Measurements from ENCODE around the gene RIPPLY1. TPM values are rescaled to one million over a fixed set of nuclear protein-coding genes. Genes with fewer than 3 reads are reported as not detected.
"Not testable (repeated sequence)": the region's sequence is repeated elsewhere in the genome, so short reads cannot be mapped to it uniquely, and the experiment has no call there.

Gene RIPPLY1
- polyA plus RNA-seq, 3 donors from 2014 or later: not detected

- no peaks in the 10 kb centered on the region for H3K4me1 Mint-ChIP-seq
- H3K27me3 Mint-ChIP-seq (ENCODE audit: low read depth in 3 of 3): peaks cover 0 to 2% (median 1%) of the 10 kb centered on the region in 3 donors
- no peaks in the 10 kb centered on the region for H3K36me3 Mint-ChIP-seq
- H3K27ac Mint-ChIP-seq: no peak overlapping the region
- no peaks in the 10 kb centered on the region for H3K9me3 Mint-ChIP-seq
- no peak overlapping the region for H3K4me3 Mint-ChIP-seq
- DNase-seq: no peak
These were observed 1.3 kb downstream of the RIPPLY1 start for GRCh38 chrX:106901781-106902219.

DNA sequence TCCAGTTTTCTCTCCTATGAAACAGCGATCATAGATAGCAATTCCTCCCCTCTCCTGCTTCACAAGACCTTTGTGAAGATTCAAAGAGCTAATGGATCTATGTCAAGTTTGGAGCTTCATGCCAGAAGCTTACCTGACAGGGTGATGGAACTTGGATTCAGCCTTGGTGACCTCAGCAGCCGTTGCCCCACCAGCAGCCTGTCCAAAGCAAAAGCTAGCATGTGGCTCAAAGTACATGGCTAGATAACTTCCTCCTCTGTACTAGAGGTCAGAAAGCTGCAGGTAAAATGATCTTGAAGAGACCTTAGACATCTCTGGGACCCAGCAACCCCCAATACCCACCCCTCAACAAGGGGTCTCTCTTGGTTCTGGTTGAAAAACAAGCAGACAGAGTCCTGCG is 1.8 kb downstream of the RIPPLY1 start:
- Mint-ChIP-seq H3K4me1 (no peaks in the 10 kb centered on the region), H3K36me3 (no peaks in the 10 kb centered on the region), H3K4me3 (no peak overlapping the region), H3K9me3 (no peaks in the 10 kb centered on the region), H3K27me3 (ENCODE audit: low read depth in 3 of 3) (peaks cover 1 to 2% (median 2%) of the 10 kb centered on the region in 3 donors), H3K27ac (no peak overlapping the region)
- DNase-seq: no peak

GRCh38 chrX:106899841-106900240 is 3.3 kb downstream of the RIPPLY1 start:
- Mint-ChIP-seq H3K36me3 (no peaks in the 10 kb centered on the region), H3K27ac (no peak overlapping the region), H3K9me3 (peaks cover 0 to 2% (median 0%) of the 10 kb centered on the region in 6 donors), H3K4me3 (no peak overlapping the region), H3K4me1 (no peaks in the 10 kb centered on the region), H3K27me3 (ENCODE audit: low read depth in 3 of 3) (peaks cover 0 to 2% (median 1%) of the 10 kb centered on the region in 3 donors)
- DNase-seq: no peak

DNA sequence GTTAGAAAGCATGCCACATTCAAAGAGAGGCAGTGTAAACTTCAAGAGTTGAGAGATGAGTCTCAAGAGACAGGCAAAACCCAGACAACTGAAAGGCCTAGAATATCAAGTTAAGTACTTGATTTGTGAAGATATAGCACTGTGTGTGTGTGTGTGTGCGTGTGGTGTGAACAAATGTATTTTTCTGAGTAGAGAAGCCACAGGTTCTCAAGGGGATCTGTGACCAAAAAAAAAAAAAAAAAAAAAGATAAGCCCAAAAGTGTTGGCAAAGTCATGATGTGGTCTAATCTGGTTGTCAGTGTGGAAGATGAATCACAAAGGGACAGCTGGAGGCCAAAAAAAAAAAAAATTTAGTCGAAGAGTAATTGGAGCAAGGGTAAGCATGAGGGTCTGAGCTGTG is 3.9 kb downstream of the RIPPLY1 start:
- Mint-ChIP-seq H3K36me3 (no peaks in the 10 kb centered on the region), H3K9me3 (peaks cover 0 to 2% (median 0%) of the 10 kb centered on the region in 6 donors), H3K27ac (no peak overlapping the region), H3K27me3 (ENCODE audit: low read depth in 3 of 3) (peaks cover 0 to 5% (median 1%) of the 10 kb centered on the region in 3 donors), H3K4me3 (no peak overlapping the region), H3K4me1 (no peaks in the 10 kb centered on the region)
- DNase-seq: no peak

DNA sequence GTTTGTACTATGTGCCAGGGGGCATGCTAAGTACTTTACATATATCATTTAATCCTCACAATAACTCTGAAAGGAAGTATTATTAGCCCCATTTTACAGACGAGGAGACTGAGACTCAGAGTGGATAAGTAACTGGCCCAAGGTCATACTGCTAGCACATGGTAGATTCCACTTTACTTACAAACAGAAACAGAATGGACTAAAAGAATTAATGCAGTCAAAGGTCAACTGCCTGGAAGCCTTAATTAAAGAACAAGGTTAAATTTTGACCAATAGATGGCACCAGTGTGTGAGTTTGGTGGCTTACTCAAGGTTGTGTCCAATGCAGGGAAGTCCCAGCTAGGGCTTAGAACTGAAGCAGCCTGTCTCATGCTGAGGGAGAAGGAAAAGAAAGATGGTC is 4.7 kb downstream of the RIPPLY1 start:
- Mint-ChIP-seq H3K4me3 (no peak overlapping the region), H3K9me3 (peaks cover 0 to 2% (median 0%) of the 10 kb centered on the region in 6 donors), H3K27me3 (ENCODE audit: low read depth in 3 of 3) (peaks cover 1 to 5% (median 4%) of the 10 kb centered on the region in 3 donors), H3K36me3 (no peaks in the 10 kb centered on the region), H3K27ac (no peak overlapping the region), H3K4me1 (no peaks in the 10 kb centered on the region)
- peak in 1 of 3 donors; percentile 14 for DNase-seq

GRCh38 chrX:106897259-106897658 is 5.9 kb downstream of the RIPPLY1 start:
- H3K36me3 Mint-ChIP-seq: no peaks in the 10 kb centered on the region
- no peak overlapping the region for H3K4me3 Mint-ChIP-seq
- DNase-seq: no peak
- peaks cover 0 to 2% (median 0%) of the 10 kb centered on the region in 6 donors for H3K9me3 Mint-ChIP-seq
- peaks cover 1 to 9% (median 5%) of the 10 kb centered on the region in 3 donors for H3K27me3 Mint-ChIP-seq (ENCODE audit: low read depth in 3 of 3)
- no peak overlapping the region for H3K27ac Mint-ChIP-seq
- H3K4me1 Mint-ChIP-seq: no peaks in the 10 kb centered on the region

DNA sequence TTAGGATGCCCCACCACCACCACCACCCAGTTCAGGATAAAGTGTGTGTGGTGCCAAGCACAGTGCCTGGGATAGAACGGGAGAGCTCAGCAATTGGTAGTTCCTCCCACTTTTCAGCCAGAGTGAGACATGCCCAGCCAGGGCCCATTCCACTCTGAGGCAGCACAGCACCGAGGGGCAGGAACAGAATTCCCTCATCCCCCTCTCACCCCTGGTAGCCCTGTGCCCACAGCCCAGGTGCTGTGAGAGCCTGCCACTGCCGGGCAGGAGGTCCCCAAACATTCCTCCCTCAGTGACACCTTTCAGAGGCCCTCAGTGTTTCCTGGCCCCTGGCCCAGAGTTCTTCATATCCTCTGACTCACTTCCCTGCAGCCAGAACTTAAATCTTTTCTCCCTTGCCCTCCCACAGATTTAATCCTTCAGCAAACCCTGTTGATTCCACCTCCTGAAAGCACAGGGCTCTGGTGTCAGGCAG is 8.1 kb downstream of the RIPPLY1 start:
- Mint-ChIP-seq H3K4me1 (no peaks in the 10 kb centered on the region), H3K27ac (no peak overlapping the region), H3K9me3 (peaks cover 0 to 2% (median 0%) of the 10 kb centered on the region in 6 donors), H3K27me3 (ENCODE audit: low read depth in 3 of 3) (peaks cover 0 to 12% (median 8%) of the 10 kb centered on the region in 3 donors), H3K36me3 (no peaks in the 10 kb centered on the region), H3K4me3 (no peak overlapping the region)
- no peak for DNase-seq

DNA sequence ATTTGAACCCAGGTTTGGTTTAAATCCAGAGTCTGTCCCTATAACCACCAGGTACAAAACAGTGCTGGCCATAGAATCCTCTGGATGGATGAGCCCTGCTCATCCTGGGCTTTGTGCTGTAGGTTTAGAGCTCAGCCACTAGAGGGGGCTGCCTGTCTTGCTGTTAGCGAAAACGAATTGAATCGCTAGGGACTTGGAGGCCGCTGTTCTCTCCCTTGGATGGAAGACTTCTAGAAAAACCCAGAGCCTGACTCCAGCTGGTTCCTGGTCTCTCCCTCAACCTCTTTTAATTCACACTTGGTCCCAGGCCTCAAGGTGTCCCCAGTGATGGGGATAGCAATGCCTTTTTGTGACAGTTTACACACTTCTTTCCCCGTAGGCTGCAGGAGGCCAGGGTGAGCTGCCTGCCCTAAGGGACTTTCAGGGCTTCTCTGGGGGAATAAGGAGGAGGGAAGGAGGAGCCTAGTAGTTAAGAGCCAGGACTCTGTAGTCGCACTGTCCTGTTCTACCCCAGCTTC is 8.7 kb downstream of the RIPPLY1 start:
- H3K4me3 Mint-ChIP-seq: no peak overlapping the region
- H3K27me3 Mint-ChIP-seq (ENCODE audit: low read depth in 3 of 3): peaks cover 0 to 18% (median 11%) of the 10 kb centered on the region in 3 donors
- H3K27ac Mint-ChIP-seq: no peak overlapping the region
- no peaks in the 10 kb centered on the region for H3K36me3 Mint-ChIP-seq
- DNase-seq: peak; percentile 26 to 37 (median 27)
- no peaks in the 10 kb centered on the region for H3K4me1 Mint-ChIP-seq
- H3K9me3 Mint-ChIP-seq: peaks cover 0 to 2% (median 0%) of the 10 kb centered on the region in 6 donors

- Mint-ChIP-seq H3K4me1 (no peaks in the 10 kb centered on the region), H3K27me3 (ENCODE audit: low read depth in 3 of 3) (peaks cover 0 to 23% (median 14%) of the 10 kb centered on the region in 3 donors), H3K36me3 (no peaks in the 10 kb centered on the region), H3K9me3 (peaks cover 0 to 2% (median 0%) of the 10 kb centered on the region in 6 donors), H3K27ac (no peak overlapping the region), H3K4me3 (no peak overlapping the region)
- DNase-seq: no peak
These were observed 11.2 kb downstream of the RIPPLY1 start for GRCh38 chrX:106891762-106892460.

DNA sequence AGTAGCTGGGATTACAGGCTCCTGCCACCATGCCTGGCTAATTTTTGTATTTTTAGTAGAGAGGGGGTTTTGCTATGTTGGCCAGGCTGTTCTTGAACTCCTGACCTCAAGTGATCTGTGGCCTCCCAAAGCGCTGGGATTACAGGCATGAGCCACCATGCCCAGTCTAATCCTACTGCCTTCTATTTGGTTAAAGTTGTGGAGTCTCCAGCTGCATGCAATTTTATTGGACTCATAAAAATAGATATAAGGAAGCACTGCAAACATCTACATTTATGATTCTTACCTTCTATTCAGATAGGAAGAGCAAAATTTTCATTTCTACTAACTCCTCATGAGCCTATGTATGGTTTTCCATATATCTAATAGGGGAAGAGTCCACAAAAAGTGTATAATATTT is 13.7 kb downstream of the RIPPLY1 start:
- Mint-ChIP-seq H3K36me3 (no peaks in the 10 kb centered on the region), H3K4me1 (no peaks in the 10 kb centered on the region), H3K27me3 (ENCODE audit: low read depth in 3 of 3) (peaks cover 0 to 26% (median 14%) of the 10 kb centered on the region in 3 donors), H3K27ac (no peak overlapping the region), H3K4me3 (no peak overlapping the region), H3K9me3 (no peaks in the 10 kb centered on the region)
- no peak for DNase-seq

GRCh38 chrX:106875151-106875550 is 28.0 kb downstream of the RIPPLY1 start:
- no peak overlapping the region for H3K27ac Mint-ChIP-seq
- H3K4me1 Mint-ChIP-seq: no peaks in the 10 kb centered on the region
- peaks cover 0 to 11% (median 4%) of the 10 kb centered on the region in 3 donors for H3K27me3 Mint-ChIP-seq (ENCODE audit: low read depth in 3 of 3)
- H3K9me3 Mint-ChIP-seq: no peaks in the 10 kb centered on the region
- no peak overlapping the region for H3K4me3 Mint-ChIP-seq
- DNase-seq: no peak
- no peaks in the 10 kb centered on the region for H3K36me3 Mint-ChIP-seq

GRCh38 chrX:106874075-106874474 is 29.1 kb downstream of the RIPPLY1 start:
- no peaks in the 10 kb centered on the region for H3K36me3 Mint-ChIP-seq
- no peak overlapping the region for H3K27ac Mint-ChIP-seq
- H3K9me3 Mint-ChIP-seq: no peaks in the 10 kb centered on the region
- H3K4me1 Mint-ChIP-seq: no peaks in the 10 kb centered on the region
- peaks cover 0 to 11% (median 1%) of the 10 kb centered on the region in 3 donors for H3K27me3 Mint-ChIP-seq (ENCODE audit: low read depth in 3 of 3)
- DNase-seq: peak in 2 of 3 donors; percentile 5 to 14
- no peak overlapping the region for H3K4me3 Mint-ChIP-seq

- H3K36me3 Mint-ChIP-seq, DNase-seq, H3K9me3 Mint-ChIP-seq, H3K4me1 Mint-ChIP-seq, H3K4me3 Mint-ChIP-seq, H3K27ac Mint-ChIP-seq: not testable (repeated sequence)
- peaks cover 0 to 11% (median 3%) of the 10 kb centered on the region in 3 donors for H3K27me3 Mint-ChIP-seq (ENCODE audit: low read depth in 3 of 3)
These were observed 30.3 kb downstream of the RIPPLY1 start for GRCh38 chrX:106872796-106873195.

DNA sequence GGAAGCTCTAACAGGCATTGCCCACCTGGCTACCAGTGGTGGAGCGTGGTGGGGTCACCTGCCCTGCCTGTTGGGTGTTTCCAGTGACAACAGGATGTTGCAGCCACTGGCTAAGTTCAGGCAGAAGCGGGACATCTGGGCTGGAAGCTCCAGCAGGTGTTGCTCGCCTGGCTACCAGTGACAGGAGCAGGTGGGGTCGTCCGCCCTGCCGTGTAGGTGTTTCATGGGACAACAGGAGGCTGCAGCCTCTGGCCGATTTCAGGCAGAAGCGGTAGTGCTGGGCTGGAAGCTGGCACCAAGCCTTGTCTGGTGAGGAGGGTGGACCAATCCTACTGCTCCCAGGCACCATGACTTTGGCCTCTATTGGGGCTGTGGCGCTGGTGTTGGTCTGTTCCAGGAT is 39.4 kb downstream of the RIPPLY1 start:
- no peak for DNase-seq
- H3K27ac Mint-ChIP-seq: no peak overlapping the region
- no peak overlapping the region for H3K4me3 Mint-ChIP-seq
- peaks cover 5 to 34% (median 7%) of the 10 kb centered on the region in 3 donors for H3K27me3 Mint-ChIP-seq (ENCODE audit: low read depth in 3 of 3)
- H3K9me3 Mint-ChIP-seq: no peaks in the 10 kb centered on the region
- no peaks in the 10 kb centered on the region for H3K36me3 Mint-ChIP-seq
- no peaks in the 10 kb centered on the region for H3K4me1 Mint-ChIP-seq
